HepG2 (cell line): Measurements from ENCODE around the gene CCDC150. TPM values are rescaled to one million over a fixed set of nuclear protein-coding genes. Genes with fewer than 3 reads are reported as not detected.

ENCODE experiments used
- ADNP ChIP-seq: sonication (generic); formaldehyde crosslinking; IDR thresholded peaks from 2 replicates; pipeline ENCODE4 v1.4.0; 2020; ENCODE audit warnings: missing genetic modification reagents
- AHDC1 ChIP-seq: sonication (generic); formaldehyde crosslinking; IDR thresholded peaks from 2 replicates; pipeline ENCODE4 v1.5.1; 2020; ENCODE audit warnings: mild to moderate bottlenecking, missing genetic modification reagents, borderline replicate concordance
- CBFB ChIP-seq: sonication (generic); formaldehyde crosslinking; IDR thresholded peaks from 2 replicates; pipeline ENCODE4 v1.4.0; 2020; ENCODE audit warnings: missing genetic modification reagents
- CREB1 ChIP-seq, 2 experiments: fragments of 450-650 bp in 1 of 2; IDR thresholded peaks; 2 replicates each; pipeline ENCODE4 v1.6.1; 2016 to 2017; ENCODE audit warnings: control low read depth in 1 of 2, mild to moderate bottlenecking in 1 of 2, missing compliant biosample characterization in 1 of 2, missing genetic modification characterization in 1 of 2
- EED ChIP-seq: sonication (generic); formaldehyde crosslinking; IDR thresholded peaks from 2 replicates; pipeline ENCODE4 v1.5.0; 2020; ENCODE audit warnings: mild to moderate bottlenecking, missing genetic modification reagents
- ELF1 ChIP-seq: sonication (generic); formaldehyde crosslinking; IDR thresholded peaks from 2 replicates; pipeline ENCODE4 v1.4.0; 2020; ENCODE audit warnings: missing genetic modification reagents
- FOSL2 ChIP-seq: sonication (generic); formaldehyde crosslinking; IDR thresholded peaks from 2 replicates; pipeline ENCODE4 v1.4.0; 2020; ENCODE audit warnings: missing genetic modification reagents
- FOXP1 ChIP-seq, 2 experiments: fragments of 450-650 bp in 1 of 2; IDR thresholded peaks; 2 replicates each; pipeline ENCODE4 v1.6.1; 2017 to 2018; ENCODE audit warnings: antibody characterized with exemption in 1 of 2
- GABPA ChIP-seq, 2 experiments: IDR thresholded peaks; 2 replicates each; pipeline ENCODE4 v1.6.1; 2011 to 2016; ENCODE audit warnings: low read depth in 2 of 2, low read length in 1 of 2, missing biosample characterization in 1 of 2, missing genetic modification characterization in 1 of 2
- HES4 ChIP-seq: sonication (generic); formaldehyde crosslinking; IDR thresholded peaks from 2 replicates; pipeline ENCODE4 v1.9.0; 2021; ENCODE audit warnings: mild to moderate bottlenecking, missing genetic modification reagents, borderline replicate concordance
- MNT ChIP-seq: fragments of 450-650 bp; IDR thresholded peaks from 2 replicates; pipeline ENCODE4 v1.6.1; 2016
- TCF7 ChIP-seq: sonication (generic); IDR thresholded peaks from 2 replicates; pipeline ENCODE4 v1.6.1; 2016; ENCODE audit warnings: antibody characterized with exemption, low read depth
- TOPORS ChIP-seq: sonication (generic); formaldehyde crosslinking; IDR thresholded peaks from 2 replicates; pipeline ENCODE4 v1.8.0; 2023; ENCODE audit warnings: mild to moderate bottlenecking, missing genetic modification reagents
- ZBED4 ChIP-seq: sonication (generic); formaldehyde crosslinking; IDR thresholded peaks from 2 replicates; pipeline ENCODE4 v1.4.0; 2020; ENCODE audit warnings: missing genetic modification reagents, borderline replicate concordance
- ZNF552 ChIP-seq: sonication (generic); formaldehyde crosslinking; IDR thresholded peaks from 2 replicates; pipeline ENCODE4 v1.9.0; 2022; ENCODE audit warnings: missing genetic modification reagents, mild to moderate bottlenecking, borderline replicate concordance
- ZNF746 ChIP-seq: sonication (generic); formaldehyde crosslinking; IDR thresholded peaks from 2 replicates; pipeline ENCODE4 v1.8.0; 2022; ENCODE audit warnings: mild to moderate bottlenecking, missing genetic modification reagents
- ZNF792 ChIP-seq: IDR thresholded peaks from 2 replicates; pipeline ENCODE4 v1.6.1; 2016
- polyA plus RNA-seq, 8 experiments: library from polyadenylated mRNA; depleted of rRNA in 3 of 8; stranded (reverse) in 7 of 8; unstranded in 1 of 8; fragments of >200 nt; fragmentation: Illumina TruSeq in 4 of 8; extraction: Trizol in 4 of 8; gene quantifications; 2 replicates each; pipeline versions ENCODE4 v1.2.1 to v1.2.3, GENCODE V29; 2011 to 2016; ENCODE audit warnings: low read depth in 4 of 8, missing spikeins in 1 of 8, mixed read lengths in 1 of 8; ENCODE audit not compliant: insufficient read depth in 1 of 8
- total RNA-seq, 5 experiments: library from RNA; depleted of rRNA; stranded (reverse); fragments of >200 nt; fragmentation: Illumina TruSeq; extraction: Trizol; gene quantifications; 2 replicates each; pipeline ENCODE4 v1.2.3, GENCODE V29; 2016; ENCODE audit warnings: low read depth in 1 of 5

The CCDC150 gene
- total and polyA plus RNA-seq, 2 of the 13 experiments (the other 11 are each of a cell fraction or from before 2014, with no cell fraction given), result 14.9 to 32.6 TPM

- TF ChIP-seq ZBED4 (CRISPR knock-in tag) (no peak), AHDC1 (no peak), EED (CRISPR knock-in tag) (peak; percentile 43; the same call in 1 of the 2 replicates), CREB1 (IDR thresholded peaks at IDR 0.05) (no peak), CREB1 (CRISPR knock-in tag; IDR thresholded peaks at IDR 0.05) (no peak), ZNF552 (CRISPR knock-in tag) (no peak), ADNP (CRISPR knock-in tag) (no peak), HES4 (CRISPR knock-in tag) (no peak), ELF1 (CRISPR knock-in tag) (no peak), FOXP1 (IDR thresholded peaks at IDR 0.05) (no peak), FOXP1 (CRISPR knock-in tag; IDR thresholded peaks at IDR 0.05) (no peak), GABPA (IDR thresholded peaks at IDR 0.05; ENCODE audit: low read depth, low read length) (no peak), GABPA (CRISPR knock-in tag; IDR thresholded peaks at IDR 0.05; ENCODE audit: low read depth) (no peak), ZNF792 (no peak), MNT (no peak), CBFB (CRISPR knock-in tag) (0 out of 2 replicates have a peak, but pooled peaks have one; percentile 29), TCF7 (no peak), ZNF746 (CRISPR knock-in tag) (0 out of 2 replicates have a peak, but pooled peaks have one; percentile 16), TOPORS (CRISPR knock-in tag) (no peak), FOSL2 (no peak)
Observed at GRCh38 chr2:196592911-196593881, 46.3 kb upstream of the CCDC150 start, which contains the start of gene HECW2 (continued).
